SK-N-MC (cell line): Measurements from ENCODE around the gene SLC25A3.

Source experiments
- DNase-seq: peaks from one replicate; pipeline ENCODE4 v3.0.0-alpha.2; 2011; ENCODE audit warnings: low read depth, low spot score
- H3K27ac ChIP-seq: fragments of 200-600 bp; sonication (generic); 2 replicates; pipeline ENCODE4 v1.5.1; 2016; ENCODE audit warnings: mixed run types
- H3K36me3 ChIP-seq: fragments of 200-600 bp; sonication (generic); 2 replicates; pipeline ENCODE4 v1.6.1; 2017; ENCODE audit warnings: antibody characterized with exemption, low read length, mixed read lengths; ENCODE audit not compliant: insufficient read depth
- H3K4me3 ChIP-seq: fragments of 200-600 bp; sonication (generic); 2 replicates; pipeline ENCODE4 v1.5.1; 2016
- H3K9ac ChIP-seq: fragments of 200-600 bp; sonication (generic); 2 replicates; pipeline ENCODE4 v1.8.0; 2017; ENCODE audit warnings: mixed run types, mixed read lengths; ENCODE audit not compliant: insufficient read length
- H3K9me3 ChIP-seq: fragments of 200-600 bp; sonication (generic); 2 replicates; pipeline ENCODE4 v1.6.1; 2017; ENCODE audit warnings: low read depth, mild to moderate bottlenecking, antibody characterized with exemption, low read length, moderate library complexity, mixed read lengths
- EZH2 ChIP-seq: fragments of 200-600 bp; sonication (generic); IDR thresholded peaks from one replicate; pipeline ENCODE4 v1.6.1; 2017; ENCODE audit warnings: antibody characterized with exemption
- FOXP2 ChIP-seq: optimal IDR thresholded peaks from 2 replicates; pipeline ENCODE3; 2011; ENCODE audit warnings: mild to moderate bottlenecking, moderate library complexity; ENCODE audit not compliant: insufficient read depth; ENCODE audit errors: extremely low read length, control extremely low read depth
- POLR2AphosphoS5 ChIP-seq: IDR thresholded peaks from 2 replicates; pipeline ENCODE4 v1.6.1; 2012; ENCODE audit warnings: mild to moderate bottlenecking, low read depth, low read length, borderline replicate concordance

SLC25A3 gene

DNA sequence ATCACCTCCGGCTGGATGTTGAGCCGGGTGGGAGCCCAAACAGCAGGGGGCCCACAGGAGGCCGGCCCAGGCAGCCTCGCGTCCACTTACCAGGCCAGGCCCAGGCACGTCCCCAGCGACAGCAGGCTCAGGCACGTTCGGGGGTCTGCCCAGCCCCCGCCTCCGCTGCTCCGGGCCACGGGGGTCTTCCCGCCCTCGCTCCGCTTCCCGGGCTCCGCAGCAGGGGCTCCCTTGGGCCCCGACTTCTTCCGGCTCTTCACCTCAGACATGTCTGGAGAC is 50.9 kb downstream of the SLC25A3 start:
- no peak for DNase-seq
- Histone ChIP-seq H3K4me3 (peak overlapping the region; percentile 95), H3K27ac (peak overlapping the region; percentile 30; the same call in 1 of the 2 replicates)

DNA sequence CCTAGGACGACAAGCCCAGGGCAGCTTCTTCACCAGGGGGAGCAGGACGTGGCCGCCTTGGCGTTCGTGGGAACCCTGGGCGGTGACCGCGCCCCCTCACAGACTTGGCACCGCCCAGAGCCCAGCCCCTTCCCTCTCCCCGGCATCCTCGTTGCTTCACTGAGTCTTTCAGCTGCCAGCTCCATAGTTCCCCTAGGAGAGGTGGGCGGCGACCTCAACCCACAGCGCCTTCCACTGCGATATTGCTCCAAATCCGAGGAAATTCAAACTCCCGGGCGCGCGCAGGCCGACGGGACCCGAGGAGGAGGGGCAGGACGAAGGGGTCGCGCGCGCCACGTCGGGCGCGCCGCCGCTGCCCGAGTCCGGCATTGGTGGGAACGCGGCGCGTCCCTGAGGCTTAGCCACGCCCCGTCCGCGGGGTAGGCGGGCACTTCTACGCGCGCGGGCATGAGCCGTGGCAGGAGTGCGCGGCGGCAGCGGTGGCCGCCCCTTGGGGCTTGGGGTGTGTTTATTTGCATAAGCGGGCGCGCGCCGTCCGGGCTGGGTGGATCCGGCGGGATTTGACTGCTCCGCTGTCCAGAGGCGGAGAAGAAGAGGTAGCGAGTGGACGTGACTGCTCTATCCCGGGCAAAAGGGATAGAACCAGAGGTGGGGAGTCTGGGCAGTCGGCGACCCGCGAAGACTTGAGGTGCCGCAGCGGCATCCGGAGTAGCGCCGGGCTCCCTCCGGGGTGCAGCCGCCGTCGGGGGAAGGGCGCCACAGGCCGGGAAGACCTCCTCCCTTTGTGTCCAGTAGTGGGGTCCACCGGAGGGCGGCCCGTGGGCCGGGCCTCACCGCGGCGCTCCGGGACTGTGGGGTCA is 51.5 kb downstream of the SLC25A3 start, which contains the start of the genes APAF1 and IKBIP:
TSS of gene APAF1 (plus strand) at position 579 of the 860 bp plus-strand sequence. CDS start 3,070 bp downstream, outside the sequence.
TSS of gene IKBIP (minus strand) at position 77 of the 860 bp plus-strand sequence. CDS start 87 bp downstream, outside the sequence.
- DNase-seq = peak; percentile 81
- Histone ChIP-seq H3K9ac (peak within 1 kb of the TSS; percentile 81), H3K9me3 (no peaks in the 10 kb centered on the region), H3K36me3 (peaks cover 16% of the 10 kb centered on the region), H3K4me3 (peak within 1 kb of the TSS; percentile 95), H3K27ac (peak within 1 kb of the TSS; percentile 30; the same call in 1 of the 2 replicates)
- TF ChIP-seq EZH2 (no peak), POLR2AphosphoS5 (peak; percentile 46; the same call in 1 of the 2 replicates), FOXP2 (peak; percentile 83)

More for the DNA sequence above, 50.9 kb downstream of the SLC25A3 start:
- Histone ChIP-seq H3K36me3 (peaks cover 10% of the 10 kb centered on the region), H3K9me3 (no peaks in the 10 kb centered on the region), H3K9ac (peak overlapping the region; percentile 81)
- TF ChIP-seq FOXP2 (no peak), EZH2 (no peak), POLR2AphosphoS5 (0 out of 2 replicates have a peak, but pooled peaks have one; percentile 8)

DNA sequence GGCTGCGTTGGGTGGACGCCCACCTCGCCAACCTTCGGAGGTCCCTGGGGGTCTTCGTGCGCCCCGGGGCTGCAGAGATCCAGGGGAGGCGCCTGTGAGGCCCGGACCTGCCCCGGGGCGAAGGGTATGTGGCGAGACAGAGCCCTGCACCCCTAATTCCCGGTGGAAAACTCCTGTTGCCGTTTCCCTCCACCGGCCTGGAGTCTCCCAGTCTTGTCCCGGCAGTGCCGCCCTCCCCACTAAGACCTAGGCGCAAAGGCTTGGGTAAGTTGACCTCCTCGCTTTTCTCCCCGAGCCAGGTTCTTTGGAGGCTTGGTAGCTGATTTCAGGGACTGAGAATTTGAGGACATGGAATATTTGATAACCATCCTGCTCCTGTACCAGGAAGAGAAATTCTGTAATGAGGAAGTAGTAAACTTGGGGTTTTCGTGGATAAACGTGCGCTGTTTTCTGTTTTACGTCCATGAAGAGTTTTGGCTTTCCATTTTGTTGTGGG is 52.1 kb downstream of the SLC25A3 start:
- H3K4me3 ChIP-seq = peak overlapping the region; percentile 95
- no peaks in the 10 kb centered on the region for H3K9me3 ChIP-seq
- H3K36me3 ChIP-seq = peaks cover 22% of the 10 kb centered on the region
- no peak for TF ChIP-seq FOXP2
- no peak overlapping the region for H3K27ac ChIP-seq
- DNase-seq = no peak
- peak overlapping the region; percentile 80 for H3K9ac ChIP-seq

DNA sequence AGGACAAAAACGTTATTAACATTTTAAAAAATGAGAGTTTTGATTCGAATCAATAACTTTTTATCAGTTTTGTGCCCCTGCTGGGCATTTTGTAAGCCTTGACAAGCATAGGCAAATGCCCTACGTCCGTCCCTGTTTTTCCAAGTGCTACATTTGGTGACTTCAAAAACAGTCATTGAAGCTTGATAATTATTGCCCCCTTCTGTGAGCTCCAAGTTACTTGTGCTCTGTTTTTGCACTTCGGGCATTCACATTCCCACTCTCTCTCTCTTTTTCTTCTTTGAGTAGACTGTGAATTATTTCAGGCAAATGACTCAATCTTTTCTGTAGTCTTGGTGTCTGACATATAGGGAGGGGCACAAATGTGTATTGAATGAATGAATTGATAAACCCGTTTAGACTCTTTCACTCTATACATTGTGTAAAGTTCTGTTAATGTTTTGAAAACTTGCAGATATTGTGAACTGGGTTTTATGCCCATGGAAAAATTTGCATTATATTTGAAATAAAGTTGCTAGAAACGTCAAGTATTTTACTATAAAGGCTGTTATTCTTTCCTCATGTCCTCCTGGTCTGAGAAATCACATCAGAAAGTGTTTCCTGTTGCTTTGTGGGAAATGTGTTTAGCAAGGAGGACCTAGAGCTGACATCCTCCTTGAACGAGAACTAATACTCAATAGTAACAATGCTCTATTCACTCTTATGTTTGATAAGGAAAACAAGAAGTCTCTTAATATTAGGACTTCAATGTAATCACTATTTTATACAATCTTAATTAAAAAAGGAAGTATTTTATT is 53.0 kb downstream of the SLC25A3 start:
- Histone ChIP-seq H3K4me3 (peak overlapping the region; percentile 95), H3K9ac (peak overlapping the region; percentile 80), H3K9me3 (no peaks in the 10 kb centered on the region), H3K36me3 (peaks cover 29% of the 10 kb centered on the region), H3K27ac (no peak overlapping the region)
- TF ChIP-seq EZH2 (no peak), POLR2AphosphoS5 (no peak), FOXP2 (no peak)
- DNase-seq = no peak

DNA sequence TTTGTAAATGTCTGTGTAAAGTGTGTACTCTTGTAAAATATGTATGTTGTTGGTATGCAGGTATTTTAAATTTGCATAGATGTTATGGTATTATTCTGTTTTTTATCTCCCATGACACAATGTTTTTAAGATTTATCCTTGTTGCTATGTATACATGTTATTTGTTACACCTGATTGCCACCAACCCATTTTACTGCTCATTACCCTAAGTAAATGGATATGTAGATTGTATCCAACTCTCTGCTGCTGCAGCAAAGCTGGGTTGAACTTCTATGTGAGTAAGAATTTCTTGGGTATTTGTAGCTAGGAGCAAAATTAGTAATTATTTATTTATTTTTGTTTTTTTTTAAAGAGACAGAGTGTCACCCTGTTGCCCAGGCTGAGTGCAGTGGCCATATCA is 57.8 kb downstream of the SLC25A3 start:
- H3K4me3 ChIP-seq = no peak overlapping the region
- TF ChIP-seq EZH2 (no peak), FOXP2 (no peak), POLR2AphosphoS5 (no peak)
- no peak for DNase-seq

DNA sequence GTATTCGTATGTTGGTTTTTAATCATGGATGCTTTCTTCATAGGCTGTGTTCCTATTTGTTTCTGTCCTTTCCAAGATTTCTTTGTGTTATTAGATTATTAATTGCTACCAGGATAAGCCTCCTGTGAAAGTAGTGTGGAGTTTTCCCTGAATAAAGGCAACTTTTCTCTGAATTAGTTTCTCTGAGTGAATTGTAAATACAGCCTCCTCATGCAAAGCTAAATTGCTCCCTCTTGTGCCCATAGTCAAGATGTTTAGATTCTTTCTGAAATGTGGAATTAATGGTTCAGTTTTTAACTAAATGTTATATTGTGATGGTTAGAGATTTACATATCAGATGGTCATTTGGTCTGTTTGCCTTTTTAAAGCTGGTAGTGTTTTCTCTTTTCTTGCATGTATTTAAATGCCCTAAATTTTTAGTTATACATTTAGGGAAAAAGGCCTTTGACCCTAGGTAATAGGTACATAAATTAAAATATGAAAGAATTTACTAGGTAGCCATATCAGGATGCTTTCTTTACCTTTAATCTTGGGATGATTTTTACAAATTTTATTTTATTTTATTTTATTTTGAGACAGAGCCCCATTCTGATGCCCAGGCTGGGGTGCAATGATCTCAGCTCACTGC is 60.5 kb downstream of the SLC25A3 start:
- Histone ChIP-seq H3K36me3 (peaks cover 28% of the 10 kb centered on the region), H3K27ac (no peak overlapping the region; the same call in 1 of the 2 replicates), H3K4me3 (no peak overlapping the region), H3K9me3 (no peaks in the 10 kb centered on the region), H3K9ac (no peak overlapping the region)
- TF ChIP-seq EZH2 (no peak), POLR2AphosphoS5 (no peak), FOXP2 (no peak)
- DNase-seq = peak; percentile 42

More for the DNA sequence above, 57.8 kb downstream of the SLC25A3 start:
- Histone ChIP-seq H3K36me3 (peaks cover 29% of the 10 kb centered on the region), H3K9ac (no peak overlapping the region), H3K9me3 (no peaks in the 10 kb centered on the region), H3K27ac (no peak overlapping the region)
